ENCODE measurements around the gene ZNHIT1.

- no peak for TF ChIP-seq CTCF (IDR thresholded peaks at IDR 0.05)
- no peak for TF ChIP-seq POLR2A (IDR thresholded peaks at IDR 0.05)
Measured at GRCh38 chr7:101237206-101238067, 19.5 kb downstream of the ZNHIT1 start, which contains the start of gene CLDN15.
